Hepatocyte (in vitro differentiated cells): ENCODE data around the gene ID1.

ENCODE experiments used
- CTCF ChIP-seq: fragments of 200-600 bp; sonication (generic); IDR thresholded peaks from 2 replicates; pipeline ENCODE4 v1.5.1; 2016; ENCODE audit warnings: antibody characterized with exemption, mild to moderate bottlenecking; ENCODE audit not compliant: poor library complexity
- EZH2 ChIP-seq: fragments of 200-600 bp; sonication (generic); IDR thresholded peaks from 2 replicates; pipeline ENCODE4 v1.6.1; 2016; ENCODE audit warnings: antibody characterized with exemption, mild to moderate bottlenecking, borderline replicate concordance
- EZH2phosphoT487 ChIP-seq: fragments of 200-600 bp; sonication (generic); IDR thresholded peaks from one replicate; pipeline ENCODE4 v1.6.1; 2018; ENCODE audit warnings: antibody characterized with exemption, mild to moderate bottlenecking, low read depth, moderate library complexity; ENCODE audit not compliant: unreplicated experiment, severe bottlenecking

GRCh38 chr20:31566319-31566657 is 38.8 kb upstream of the ID1 start:
- TF ChIP-seq EZH2 (no peak), CTCF (no peak), EZH2phosphoT487 (no peak)
